NCI-H69 (cell line): ENCODE results near the gene CDH23.

Experiments used
- DNase-seq: peaks from one replicate; lab custom pipeline; 2025; lab: John Stamatoyannopoulos, UW

Gene CDH23

DNA sequence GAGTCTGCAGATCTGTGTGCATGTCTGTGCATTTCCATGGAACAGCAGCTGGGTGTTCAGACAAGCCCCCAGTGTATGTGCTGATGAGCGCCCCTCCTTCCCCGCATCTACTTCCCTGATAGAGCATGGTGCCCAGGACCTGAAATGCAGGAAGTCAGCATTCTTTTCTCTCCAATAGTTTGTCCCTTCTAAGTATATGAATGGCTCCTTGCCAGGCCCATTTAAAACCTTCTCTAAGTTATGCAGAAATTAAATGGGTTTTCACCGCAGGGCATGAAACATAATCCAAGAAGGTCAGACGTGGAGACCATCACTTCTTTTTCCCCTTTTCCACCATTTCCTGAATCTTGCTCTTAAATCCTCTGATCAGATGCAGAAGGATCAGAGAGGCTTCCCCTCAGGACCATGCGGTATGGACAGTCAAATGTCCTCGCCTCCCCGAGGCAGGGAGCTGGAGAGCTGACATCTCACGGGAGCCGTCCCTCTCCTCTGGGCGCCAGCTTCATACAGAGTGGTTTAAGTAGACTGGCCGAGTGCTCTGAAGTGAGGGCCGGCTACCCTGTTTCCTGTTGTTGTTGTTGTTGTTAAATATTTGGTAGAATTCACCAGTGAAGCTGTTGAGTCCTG is 167.6 kb downstream of the CDH23 start:
- peak; percentile 81 for DNase-seq

DNA sequence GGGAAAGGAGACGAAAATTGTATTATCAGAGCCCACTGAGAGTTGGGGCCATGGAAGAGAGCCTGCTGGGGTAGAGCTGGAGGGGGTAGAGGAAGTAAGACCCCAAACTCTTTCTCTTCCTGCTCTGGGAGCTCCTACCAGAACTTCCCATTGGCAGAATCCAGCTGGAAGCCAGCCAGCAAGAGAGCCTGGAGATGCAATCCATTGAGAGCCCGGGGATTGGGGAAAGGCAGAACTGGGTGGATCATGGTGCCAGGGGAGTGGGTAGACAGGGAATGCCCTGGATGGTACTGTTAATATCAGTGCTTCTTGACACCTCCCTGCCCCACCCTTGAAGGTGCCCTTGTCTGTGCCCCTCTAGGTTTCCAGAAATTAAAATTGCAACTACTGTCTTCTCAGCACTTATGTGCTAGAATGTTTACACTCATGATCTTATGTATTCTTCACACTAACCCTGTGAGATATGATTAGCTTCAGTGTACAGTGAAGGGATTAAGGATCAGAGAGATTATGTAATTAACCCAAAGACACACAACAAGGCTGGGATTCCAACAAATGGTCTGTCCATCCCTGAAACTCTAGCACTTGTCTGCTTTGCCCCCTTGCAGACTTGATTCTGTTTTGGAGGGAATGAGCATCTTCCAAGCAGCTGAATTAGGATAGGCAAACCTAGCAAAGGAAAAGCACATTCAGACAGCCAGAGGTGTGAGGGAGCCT is 168.7 kb downstream of the CDH23 start:
- no peak for DNase-seq

DNA sequence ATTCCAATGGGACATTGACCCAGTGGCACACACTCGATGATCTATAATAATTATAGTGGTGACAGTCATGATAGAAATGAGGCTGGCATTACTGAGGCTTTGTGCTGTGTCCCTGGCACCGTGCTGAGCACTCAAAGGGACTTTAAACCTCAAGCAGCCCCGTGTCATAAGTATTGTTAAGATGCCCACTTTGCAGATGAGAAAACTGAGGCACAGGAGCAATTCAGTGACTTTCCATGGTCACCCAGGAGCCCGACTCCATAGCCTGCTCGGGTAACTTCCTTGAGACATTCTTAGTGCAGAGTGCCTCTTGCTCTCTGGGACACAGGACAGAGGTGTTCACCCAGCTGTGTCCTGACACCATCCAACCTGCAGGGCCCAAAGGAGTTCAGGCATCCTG is 170.3 kb downstream of the CDH23 start:
- no peak for DNase-seq

DNA sequence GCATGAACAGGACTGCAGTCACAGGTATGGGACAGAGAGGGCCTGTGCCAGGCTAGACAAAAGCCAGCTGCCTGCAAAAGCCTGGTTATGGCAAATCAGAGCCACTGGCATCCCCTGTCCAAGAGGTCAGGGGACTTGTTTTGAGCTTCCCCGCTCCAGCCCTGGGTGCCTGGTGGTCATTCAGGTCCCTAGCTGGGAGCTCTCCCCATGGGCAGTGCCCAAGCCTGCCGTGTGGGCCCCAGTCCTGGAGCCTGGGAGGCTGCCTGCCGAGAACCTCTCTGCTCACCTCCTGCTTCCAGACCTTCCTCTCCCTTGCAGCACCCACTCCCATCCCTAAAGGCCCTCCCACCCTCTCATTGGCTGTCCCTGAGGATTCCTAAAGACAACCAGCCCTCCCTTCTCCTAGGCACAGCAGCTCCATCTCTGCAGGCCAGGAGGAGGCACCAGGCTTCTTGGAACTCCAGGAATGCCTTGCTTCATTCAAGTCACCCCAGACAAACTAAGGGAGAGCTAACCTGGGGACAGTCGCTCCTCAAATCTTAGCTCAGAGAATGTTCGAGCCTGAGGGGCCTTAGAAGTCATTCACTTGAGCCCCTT is 172.3 kb downstream of the CDH23 start:
- no peak for DNase-seq

DNA sequence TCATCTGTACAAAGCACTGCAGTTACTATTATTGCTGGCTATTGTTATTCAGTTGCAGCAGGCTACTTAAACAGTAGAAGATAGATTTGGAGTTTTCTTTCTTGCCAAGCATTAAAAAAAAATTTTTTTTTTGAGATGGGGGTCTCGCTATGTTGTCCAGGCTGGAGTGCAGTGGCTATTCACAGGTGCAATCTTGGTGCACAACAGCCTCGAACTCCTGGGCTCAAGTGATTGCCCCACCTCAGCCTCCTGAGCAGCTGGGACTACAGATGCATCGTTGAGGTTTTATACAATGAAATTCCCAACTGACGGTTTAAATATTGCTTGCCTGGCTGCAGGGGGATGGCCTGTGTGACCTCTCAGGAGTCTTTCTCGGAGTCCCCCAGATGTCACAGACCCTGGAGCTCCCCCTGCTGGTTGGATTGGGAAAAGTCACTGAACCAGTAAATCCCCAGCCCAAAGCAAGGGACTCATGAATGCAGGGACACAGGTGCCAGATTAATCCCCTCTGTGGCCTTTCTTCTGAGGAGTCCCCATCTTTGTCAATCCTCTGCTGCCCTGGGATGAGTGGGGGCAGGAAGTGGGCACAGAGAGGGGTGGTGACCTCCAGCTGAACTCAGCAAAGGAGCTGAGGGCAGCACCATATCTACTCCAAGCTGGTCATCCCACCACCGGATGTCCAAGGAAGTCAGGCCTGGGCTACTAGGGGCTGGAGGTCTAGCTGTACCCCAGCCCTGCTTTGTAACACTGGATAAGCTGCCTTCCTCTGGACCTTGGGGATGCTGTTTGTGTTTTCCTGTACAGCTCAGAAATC is 173.3 kb downstream of the CDH23 start:
- peak; percentile 66 for DNase-seq

DNA sequence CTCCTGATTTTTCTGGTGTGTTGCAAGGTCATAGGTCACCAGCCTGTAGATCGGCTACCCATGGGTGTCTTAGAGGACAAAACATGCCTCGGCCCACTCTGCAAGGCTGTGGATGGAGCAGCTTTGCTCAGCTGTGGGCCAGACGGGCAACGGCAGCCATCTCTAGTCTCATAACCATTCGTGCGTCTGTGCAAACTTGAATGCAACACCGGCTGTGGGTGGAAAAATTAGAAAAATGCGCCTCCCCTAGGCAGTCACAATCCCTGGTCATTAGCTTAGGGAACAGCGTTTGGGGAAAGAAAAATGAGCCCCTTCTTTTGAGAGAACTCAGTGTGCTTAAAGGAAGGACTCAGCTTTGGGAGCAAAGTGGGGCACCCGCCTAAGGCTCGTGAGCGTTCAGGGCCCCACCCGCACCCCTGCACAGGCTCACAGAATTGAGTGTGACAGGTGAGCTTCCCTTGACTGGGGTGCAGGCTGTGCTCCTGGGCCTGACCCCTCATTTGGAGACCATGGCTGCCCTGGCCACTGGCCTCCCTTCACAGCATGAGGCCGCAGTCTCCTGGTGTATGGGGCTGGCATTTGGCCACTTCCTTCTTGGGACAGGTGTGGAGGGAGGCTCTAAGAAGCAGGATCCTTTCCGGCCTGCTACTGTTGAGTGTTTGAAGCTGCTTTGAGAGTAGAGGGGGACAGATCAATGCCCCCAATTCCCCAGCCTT is 174.9 kb downstream of the CDH23 start:
- no peak for DNase-seq

DNA sequence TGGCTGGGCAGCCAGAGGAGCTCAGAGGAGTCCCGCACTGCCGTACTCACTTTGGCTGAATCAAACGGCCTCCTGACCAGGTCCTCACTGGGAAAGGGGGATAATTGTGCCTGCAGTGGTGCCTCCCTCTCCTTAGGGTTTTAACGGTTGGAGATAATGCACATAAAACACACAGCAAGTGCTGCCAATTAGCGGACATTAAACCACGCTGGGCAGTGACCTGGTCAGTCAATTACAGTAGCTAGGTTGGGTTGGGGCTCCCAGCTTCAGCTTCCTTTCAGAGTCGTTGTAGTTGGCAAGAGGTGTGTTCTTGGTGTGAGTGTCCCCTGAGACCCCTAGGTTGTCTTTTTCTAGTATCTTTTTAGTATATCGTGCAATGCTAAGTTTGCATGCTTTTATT is 176.2 kb downstream of the CDH23 start:
- peak; percentile 75 for DNase-seq

DNA sequence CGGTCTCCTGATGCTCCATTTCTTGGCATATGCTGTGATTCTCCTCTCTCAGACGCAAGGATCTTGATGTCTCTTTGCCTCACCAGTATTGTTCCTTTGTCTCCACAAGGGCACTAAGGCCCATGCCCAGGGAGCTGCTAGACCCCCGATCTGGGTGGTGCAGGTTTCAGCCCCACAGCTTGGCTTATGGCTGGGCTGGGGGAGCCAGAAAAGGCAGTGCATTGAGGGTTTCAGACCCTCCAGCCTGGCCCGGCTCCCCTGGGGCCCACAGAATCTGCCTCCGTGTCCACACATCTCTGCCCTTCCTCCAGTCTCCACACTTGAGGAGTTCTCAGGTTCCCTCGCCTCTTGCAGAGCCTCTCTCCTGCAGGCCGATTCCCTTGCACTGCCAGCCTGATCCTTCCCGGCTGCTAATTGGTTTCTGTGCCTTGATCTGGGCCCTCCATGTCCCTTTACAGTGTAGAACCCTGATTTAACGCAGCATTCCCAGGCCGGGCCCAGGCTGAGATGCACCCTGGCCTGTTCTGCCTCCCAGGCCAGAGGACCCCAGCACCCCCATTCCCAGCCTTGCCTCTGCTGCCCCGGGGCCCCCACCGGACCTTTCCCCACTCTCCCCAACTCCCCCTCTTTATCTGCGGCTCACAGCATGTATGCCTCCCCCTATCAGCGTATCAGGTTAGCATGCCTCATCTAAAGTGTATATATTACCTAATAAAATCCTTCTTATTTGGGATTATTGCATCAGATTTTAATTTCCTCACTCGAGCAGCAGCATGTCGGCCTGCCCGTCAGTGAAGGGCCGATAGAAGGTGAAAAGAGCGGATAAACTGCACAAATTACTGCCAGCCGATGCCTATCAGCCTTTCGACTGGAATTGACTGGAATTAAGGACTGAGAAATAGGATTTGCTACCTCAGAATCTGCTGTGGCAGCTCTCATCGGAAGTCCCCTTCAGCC is 177.1 kb downstream of the CDH23 start:
- DNase-seq: no peak

DNA sequence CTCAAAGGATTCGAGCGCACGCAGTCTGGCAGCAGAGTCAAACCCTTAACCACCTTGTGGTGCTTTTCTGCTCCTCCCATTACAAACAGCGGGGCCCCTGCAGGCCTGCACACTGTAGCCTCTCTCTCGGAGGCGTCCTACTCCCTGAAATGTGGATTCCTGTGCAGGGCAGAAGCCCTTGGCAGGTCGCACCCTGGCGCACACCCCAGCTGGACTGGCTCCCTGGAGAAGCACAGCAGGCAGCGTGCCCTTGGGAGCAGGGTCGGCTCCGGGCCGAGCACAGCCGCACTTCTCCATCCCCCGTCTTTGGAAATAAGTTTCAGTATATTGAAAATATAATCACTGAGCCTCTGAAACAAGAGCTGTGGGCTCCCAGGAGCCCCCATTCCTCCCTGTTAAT is 178.7 kb downstream of the CDH23 start:
- no peak for DNase-seq

DNA sequence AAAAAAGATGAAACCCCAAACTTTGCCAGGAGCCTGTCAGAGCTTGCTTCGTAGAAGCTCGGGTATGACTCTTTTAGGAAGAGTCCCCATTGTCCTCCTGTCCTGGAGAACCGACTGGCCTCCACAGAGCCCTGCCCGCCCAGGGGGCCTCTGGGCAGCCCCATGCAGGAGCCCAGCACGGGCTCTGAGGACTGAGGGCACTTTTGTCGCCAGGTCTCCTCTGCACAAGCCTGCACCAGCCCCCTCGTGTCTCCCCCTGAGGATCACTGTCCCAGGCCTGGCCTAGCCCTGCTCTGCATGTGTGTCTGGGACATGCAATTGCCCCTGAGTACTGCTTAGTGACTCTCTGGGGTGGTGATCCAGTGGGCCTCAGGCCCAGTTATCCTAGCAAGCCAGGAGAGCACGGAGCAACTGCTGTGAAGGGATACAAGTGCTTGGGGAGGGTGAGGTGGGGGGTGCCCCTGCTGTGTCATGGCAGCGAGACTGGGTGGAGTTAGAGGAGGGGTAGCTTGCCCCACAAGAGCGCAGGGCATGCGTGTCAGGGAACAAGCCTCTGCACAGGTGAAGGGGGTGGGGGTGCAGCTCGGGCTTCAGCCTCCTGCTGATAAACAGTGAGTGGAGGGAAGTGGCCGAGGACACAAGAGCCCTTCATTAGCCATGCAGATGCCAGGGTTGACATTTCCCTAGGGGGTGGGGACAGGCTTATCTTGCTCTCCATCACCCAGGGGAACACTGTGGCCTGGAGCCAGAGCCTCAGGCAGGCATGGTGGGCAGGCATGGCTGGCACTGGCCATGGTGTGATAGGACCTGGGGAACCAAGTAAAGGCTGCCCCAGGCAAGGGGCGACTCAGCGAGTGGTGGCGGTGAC is 179.4 kb downstream of the CDH23 start:
- peak; percentile 60 for DNase-seq

DNA sequence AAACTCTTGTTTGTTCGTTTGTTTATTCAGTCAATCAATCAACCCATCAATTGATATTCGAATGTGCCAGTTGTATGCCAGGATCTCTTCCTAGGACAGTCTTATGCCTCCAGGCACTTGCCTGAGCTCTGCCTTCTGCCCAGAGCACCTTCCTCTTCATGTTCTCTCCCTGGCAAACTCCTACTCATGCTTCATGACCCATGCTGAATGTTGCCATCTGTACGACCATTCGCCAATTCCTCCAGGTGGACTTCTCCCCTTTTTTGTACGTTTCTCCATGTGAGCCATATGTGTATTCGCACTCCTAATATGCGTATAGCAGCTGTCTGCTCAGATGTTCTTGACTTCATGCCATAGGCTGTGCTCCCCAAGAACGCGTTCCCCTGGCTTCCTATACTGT is 180.1 kb downstream of the CDH23 start:
- DNase-seq: no peak

DNA sequence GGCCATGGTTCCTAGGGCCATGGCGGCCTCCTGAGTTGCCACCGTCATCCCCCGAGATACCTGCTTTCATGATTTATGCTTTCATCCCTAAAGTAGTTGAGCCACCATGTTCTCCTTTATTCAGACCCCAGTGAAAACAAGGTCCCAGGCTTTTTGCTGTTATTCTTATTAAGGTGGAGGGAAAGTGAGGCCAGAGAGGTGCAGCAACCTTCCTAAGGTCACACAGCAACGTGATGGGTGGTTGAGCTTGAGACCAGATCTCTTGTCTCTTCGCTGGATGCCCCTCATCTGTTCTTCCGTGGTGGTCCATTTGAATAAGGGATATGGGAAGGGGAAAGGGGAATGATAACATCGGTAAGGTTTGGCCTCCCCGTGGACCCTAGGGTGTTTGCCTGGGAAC is 180.6 kb downstream of the CDH23 start:
- no peak for DNase-seq

DNA sequence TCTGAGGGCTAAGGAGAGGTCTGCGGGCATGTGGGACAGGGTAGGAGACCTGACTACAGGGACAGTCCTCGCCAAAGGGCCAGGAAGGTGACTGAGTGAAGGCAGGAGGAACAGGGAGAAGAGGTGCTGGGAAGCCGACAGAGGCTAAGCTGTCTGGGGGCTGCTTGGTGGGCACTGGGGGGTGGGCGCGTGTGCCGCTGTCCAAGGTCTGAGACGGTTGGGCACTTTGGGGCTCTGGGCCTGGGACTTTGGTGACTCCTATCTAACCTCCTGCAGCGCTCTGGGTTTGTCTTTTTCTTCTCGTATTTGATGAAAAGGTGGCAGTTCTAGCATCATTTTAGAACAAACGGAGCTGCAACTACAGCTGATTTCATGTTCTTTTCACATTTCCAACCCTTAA is 181.3 kb downstream of the CDH23 start:
- DNase-seq: no peak

DNA sequence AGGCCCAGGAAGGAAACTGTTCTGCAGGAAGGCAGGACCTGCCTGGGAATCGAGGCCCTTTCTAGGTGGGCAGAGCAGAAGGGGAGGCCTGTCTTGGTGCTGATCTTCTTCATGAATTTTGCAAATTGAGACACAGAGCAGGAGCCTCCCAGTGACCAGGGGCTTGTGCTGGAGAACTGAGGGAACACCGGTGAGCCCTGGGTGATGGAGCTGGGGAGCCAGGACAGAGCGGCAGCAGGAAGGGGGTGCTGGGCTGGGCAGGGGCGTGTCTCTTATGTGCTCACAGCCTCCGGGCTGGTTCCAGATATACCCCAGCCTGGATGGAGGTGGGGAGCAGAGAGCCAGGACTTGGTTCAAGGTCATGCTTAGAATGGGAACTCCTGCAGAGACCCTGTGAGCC is 182.9 kb downstream of the CDH23 start:
- no peak for DNase-seq

DNA sequence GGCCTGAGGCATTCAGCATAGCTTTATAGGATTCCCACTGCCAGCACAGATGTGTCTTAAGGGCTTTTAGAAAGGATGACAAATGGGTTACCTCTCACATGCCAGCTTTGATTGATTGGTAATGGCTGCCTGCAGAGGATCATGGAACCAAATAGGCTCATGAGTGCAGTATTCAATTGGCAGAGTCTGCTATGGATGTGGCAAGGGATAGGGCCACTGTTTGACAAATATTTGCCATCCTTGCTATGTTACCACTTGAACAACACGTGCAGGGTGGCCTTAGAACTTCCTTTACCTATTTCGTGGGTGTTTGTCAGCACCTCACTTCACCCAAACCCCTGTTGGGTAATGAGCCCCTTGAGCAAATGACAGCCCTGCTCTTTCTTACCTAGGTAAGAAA is 183.7 kb downstream of the CDH23 start:
- DNase-seq: peak; percentile 59

DNA sequence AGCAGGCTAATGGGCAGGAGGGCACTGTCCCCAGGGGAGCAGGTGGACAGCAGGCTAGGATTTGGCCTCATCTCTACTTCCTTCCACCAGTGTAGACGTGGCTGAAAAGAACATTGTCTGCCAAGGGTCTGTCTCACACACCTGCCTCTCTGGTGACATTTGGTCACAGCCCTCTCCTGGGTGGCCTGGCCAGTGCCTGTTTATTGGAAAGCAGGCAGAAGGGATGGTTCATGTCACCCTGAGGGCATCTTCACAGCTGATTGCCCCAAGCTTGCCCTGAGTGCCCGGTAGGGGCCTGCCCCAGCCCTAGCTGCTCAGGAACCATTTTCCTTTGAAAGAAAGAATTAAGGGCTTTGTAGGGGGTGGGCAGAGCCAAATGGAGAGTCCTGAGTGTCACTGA is 184.2 kb downstream of the CDH23 start:
- peak; percentile 59 for DNase-seq

DNA sequence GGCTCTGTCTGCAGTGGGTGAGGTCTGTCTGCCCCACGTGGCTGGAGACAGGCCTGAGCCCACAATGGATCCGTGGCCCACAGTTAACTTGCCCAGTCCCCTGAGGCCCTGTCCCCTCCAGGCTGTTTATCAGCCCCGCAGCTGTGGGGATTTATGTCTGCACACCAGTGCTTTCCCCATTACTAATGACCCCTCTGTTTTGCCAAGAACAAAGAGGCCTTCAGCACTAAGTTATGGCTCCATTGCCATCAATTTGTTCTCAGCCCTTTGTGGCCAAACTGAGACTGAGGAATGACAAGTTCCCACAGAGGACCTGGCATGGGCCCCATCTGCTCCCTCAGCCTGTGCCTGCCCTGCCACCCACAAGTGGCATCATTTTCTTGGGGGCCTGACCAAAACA is 184.7 kb downstream of the CDH23 start:
- peak; percentile 74 for DNase-seq

DNA sequence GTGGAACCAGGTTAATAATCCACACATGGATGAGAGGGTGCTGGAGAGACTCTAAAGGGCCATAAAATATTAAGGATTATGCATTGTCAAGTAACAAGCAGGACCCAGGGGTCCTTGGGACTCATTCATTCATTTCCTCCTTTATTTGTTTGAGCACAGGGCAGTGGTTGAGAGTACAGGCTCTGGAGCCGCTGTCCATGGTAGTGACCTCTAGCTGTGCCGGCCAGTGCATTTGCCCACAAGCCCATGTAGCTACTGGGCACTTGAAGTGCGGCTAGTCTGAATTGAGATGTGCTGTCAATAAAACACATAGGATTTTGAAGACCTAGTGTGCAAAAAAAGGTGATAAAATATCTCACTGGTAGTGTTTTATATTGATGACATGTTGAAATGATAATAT is 185.3 kb downstream of the CDH23 start:
- DNase-seq: no peak

DNA sequence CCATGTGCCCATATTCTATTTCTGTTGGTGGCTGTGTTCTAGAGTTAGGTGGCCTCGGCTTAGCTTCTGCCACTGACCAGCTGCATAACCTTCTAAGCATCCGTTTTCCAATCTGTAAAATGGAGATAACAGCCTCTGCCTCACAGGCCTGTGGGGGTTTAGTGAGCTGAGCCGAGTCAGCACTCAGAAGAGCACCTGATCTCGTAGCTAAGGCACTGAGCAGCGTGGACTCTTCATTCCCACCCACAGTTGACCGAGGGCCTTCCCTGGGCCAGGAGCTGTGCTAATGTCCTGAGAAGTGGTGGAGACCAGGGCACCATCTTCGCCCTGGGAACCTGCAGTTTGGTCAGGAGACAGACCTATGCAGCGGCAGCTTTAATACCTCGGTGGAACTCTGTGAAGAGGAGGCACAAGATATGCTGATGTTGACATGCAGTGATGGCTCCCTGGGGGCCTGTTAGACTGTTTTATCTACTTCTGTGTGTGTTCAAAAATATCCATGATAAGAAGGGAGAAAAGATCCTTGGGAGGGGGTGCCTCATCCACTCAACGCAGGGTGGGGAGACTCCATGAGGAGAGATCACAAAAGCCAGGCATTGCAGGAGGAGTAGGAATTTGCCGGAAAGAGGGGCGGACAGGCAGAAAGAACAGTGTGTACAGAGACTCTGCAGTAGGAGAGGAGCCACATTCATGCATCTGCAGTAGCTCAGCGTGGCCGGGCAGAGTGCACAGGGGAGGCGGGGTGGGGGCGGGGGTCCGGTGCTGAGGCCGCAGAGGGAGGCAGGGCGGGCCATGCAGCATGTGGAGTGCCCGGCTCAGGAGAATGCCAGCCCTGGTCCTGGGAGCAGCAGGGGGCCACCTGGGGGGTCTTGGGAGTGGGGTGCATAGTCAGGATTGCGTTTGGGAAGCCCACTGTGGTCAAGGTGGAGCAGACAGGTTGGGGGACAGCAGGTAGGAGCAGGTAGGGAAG is 186.1 kb downstream of the CDH23 start:
- DNase-seq: no peak
